Epidermal melanocyte (primary cell): ENCODE results near the gene SLC25A53.
"Not testable (repeated sequence)": the region's sequence is repeated elsewhere in the genome, so short reads cannot be mapped to it uniquely, and the experiment has no call there.

Experiments used
- DNase-seq: peaks from one replicate; pipeline ENCODE4 v3.0.0; 2011; ENCODE audit warnings: low spot score; ENCODE audit not compliant: insufficient read length

The SLC25A53 gene

GRCh38 chrX:104075778-104076445 is 80.9 kb downstream of the SLC25A53 start, which contains the start of gene TMSB15C:
Gene TMSB15C, minus strand, starts transcription at chrX:104076236.
- not testable (repeated sequence) for DNase-seq

GRCh38 chrX:104062636-104063035 is 94.2 kb downstream of the SLC25A53 start:
- DNase-seq: not testable (repeated sequence)

GRCh38 chrX:104054956-104055355 is 101.9 kb downstream of the SLC25A53 start:
- not testable (repeated sequence) for DNase-seq
